GM19043 (cell line): Measurements from ENCODE around the gene SIRT2.

ENCODE experiments used
- ATAC-seq: cut with Tn5 transposase; IDR thresholded peaks from one replicate; pipeline ENCODE4 v1.9.1; 2021; ENCODE audit warnings: low read depth; ENCODE audit not compliant: unreplicated experiment

SIRT2 gene

DNA sequence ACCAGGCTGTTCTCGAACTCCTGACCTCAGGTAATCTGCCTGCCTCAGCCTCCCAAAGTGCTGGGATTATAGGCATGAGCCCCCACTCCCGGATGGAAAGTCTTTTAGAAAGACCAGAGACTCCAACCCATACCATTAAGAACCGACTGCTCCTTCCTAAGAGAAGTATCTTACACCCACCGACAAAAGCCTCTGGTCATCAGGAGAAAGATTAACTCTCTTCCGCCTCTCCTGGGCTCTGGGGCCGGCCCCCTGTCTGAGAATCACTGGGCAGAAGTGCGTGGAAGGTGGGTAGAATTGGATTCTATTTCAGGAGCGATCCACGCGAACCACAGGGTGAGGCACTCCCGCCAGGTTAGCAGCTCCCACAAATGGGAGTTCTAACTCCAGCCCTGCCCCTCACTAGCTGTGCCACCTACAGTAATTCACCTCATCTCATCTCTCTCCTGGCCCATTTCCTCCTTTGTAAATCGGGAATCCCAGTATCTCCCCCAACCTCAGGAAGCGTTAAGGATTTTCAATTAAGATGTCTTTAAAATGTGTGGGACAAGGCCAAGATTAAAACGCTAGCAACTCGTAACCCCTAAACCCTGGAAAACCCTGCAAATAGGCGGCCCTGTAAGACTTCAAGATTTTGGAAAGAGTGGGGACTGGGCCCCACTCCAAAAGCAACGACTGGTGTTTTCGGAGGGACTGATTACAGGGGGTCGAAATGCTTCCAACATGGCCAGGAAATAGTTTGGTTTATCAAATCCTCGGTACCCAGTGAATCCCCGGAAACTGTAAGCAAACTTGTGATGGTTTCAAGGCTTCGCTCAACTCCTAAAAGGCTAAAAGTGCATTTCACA is 50.9 kb downstream of the SIRT2 start:
- no peak for ATAC-seq

DNA sequence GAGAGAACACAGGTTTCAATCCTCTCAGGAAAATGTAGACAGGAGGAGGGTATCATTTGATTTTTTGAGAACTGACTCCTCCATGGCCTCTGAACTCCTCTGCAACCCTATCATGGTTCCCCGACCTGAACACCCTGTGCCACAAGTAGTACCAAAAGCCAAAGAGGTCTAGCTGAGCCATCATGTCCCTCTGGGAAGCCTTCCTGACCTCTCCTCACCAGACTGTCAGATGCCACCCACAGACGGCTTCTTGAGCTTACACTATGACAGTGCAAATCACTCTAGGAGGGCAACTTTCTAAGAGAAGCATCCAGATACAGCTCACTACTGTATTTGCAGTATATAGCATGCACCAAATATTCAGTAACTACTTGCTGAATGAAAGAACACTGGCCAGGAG is 53.3 kb downstream of the SIRT2 start:
- ATAC-seq: no peak

GRCh38 chr19:38845374-38846024 is 53.9 kb downstream of the SIRT2 start:
- ATAC-seq: no peak

- no peak for ATAC-seq
Observed at GRCh38 chr19:38844093-38844686, 55.2 kb downstream of the SIRT2 start.

GRCh38 chr19:38843175-38843758 is 56.2 kb downstream of the SIRT2 start:
- ATAC-seq: no peak

DNA sequence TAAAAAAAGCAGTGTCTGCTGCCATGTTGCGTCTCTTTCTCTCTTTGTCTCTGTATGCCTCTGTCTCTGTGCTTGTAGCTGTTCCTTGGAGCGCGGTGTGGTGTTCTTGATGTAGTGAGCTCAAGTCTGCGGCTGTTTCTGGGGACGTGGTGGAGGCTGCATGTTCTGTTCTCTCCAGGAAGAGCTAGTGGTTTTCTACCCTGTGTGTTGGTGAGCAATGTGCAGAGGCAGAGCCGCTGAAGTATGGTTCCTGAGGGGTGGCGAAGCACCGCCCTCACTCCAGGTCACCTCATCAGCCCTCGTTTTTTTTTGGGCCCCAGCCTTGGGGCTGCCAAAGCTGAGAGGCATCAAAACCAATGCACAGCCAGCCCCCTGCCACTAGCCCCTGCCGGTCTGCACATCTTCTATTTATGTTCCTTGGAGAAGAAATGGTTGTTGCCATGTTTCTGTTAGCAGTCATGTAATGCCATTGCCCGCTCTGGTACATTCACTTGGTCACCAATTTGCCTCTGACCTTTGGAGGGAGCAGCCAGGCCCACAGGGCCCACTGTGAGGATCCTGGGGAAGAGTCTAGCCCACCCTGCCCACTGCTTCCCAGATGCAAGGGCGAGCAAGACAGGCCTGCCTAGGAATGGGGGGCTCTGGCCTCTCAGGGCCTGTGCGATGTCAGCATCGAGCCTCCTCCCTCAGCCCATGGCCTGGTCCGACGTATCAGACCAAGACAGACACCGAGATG is 56.8 kb downstream of the SIRT2 start:
- ATAC-seq: no peak

DNA sequence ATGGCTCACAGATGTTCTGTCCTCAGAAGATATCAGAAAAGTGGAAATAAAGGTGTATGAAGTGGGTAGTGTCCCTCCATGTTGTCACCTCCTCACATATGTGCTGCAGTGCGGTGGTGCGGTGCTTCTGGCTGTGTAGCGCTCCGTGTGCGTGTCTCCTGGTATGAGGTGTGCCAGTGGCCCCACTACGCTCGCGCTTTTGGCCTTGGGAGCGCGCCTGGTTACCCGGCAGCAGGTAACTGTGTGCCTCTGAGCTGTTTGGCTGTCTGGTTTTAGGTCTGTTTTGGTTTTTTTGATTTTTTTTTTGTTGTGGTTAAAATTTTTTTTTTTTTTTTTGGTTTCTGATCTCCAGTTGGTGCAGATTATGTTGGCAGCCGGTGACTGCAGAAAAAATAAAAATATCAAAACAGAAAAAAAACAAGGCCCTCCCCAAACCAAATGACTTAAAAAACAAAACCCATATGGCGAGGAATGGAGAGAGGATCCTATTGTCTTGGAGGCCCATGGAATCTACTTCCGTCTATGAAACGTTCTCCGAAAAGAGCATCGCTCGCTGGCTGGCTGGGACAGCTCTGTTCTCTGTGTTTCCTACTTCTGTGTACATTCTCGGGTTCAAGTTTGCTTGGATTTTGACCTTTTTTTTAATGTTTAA is 57.5 kb downstream of the SIRT2 start:
- no peak for ATAC-seq

DNA sequence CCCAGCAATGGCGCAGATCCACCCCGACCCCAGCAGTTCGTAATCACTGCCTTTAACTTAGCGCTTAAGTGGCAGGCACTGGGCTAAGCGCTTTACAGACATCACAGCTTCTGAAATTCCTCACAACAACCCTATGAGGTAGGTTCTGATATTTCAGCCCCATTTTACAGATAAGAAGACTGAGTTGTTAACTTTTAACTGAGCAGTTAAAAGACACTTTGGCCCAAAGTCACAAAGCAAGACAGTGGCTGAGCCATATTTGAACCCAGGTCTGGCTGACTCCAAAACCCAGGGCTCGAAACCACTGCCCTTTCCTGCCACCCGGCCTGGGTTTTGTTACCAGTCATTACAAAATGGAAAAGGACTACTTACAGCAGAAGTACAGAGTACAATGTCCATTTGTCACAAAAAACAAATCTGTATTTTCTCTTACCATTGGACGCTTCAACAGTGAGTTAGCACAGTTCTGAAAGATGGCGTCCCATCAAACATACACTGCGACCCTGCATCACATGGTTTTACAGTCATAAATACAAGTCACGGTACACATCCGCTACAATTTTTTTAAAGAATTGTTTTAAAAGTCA is 58.1 kb downstream of the SIRT2 start:
- ATAC-seq: no peak

- no peak for ATAC-seq
Observed at GRCh38 chr19:38840583-38840968, 58.8 kb downstream of the SIRT2 start.

GRCh38 chr19:38839816-38840582 is 59.4 kb downstream of the SIRT2 start:
- ATAC-seq: no peak

- ATAC-seq: no peak
Observed at GRCh38 chr19:38838986-38839761, 60.2 kb downstream of the SIRT2 start.

- no peak for ATAC-seq
Observed at GRCh38 chr19:38838208-38838985, 61.0 kb downstream of the SIRT2 start.

DNA sequence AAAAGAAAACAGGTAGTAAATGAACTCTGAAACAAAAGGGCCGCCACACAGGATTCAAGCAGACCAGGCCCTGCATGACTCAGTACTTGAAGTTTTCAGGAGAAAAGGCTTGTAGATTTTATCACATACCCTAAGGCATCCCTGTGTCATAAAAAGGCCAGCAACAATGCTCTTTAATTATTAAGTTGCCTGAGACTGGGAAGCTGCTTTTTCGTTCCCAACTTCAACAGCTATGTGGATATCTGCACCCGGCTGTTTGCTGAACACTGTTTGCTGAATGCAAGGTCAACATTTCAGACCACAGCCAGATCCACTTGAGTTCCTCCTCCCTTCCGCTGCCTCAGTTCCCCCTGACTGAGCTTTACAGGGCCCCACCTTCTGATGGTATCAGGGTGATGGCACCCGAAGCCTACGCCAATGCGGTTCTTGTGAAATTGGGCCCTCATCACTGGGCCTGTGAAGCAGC is 61.7 kb downstream of the SIRT2 start:
- ATAC-seq: no peak

- no peak for ATAC-seq
Observed at GRCh38 chr19:38836983-38837626, 62.3 kb downstream of the SIRT2 start.

GRCh38 chr19:38836159-38836982 is 63.0 kb downstream of the SIRT2 start:
- ATAC-seq: no peak

DNA sequence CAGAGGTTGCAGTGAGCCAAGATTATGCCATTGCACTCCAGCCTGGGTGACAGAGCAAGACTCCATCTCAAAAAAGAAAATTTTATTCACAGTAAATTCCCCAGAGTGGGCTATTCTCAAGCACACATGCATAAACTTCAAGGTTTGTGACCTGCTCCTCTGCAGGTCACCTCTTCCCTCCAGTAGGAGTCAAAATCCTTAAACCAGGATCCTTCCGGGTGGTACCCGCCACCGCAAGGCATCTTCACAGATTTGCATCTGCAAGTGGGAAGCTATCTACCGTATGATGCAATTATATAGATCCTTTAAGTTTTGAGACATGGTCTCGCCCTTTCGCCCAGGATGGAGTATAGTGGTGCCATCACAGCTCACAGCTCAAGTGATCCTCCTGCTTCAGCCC is 64.8 kb downstream of the SIRT2 start:
- no peak for ATAC-seq
